HepG2 (cell line): ENCODE measurements around the gene RAB17. TPM values are rescaled to one million over a fixed set of nuclear protein-coding genes. Genes with fewer than 3 reads are reported as not detected.

ENCODE experiments used
- ARID3A ChIP-seq: IDR thresholded peaks from 2 replicates; pipeline ENCODE4 v1.6.1; 2012; ENCODE audit warnings: low read depth, low read length, improper control_type of control experiment
- ATF5 ChIP-seq: sonication (generic); formaldehyde crosslinking; IDR thresholded peaks from 2 replicates; pipeline ENCODE4 v1.4.0; 2020; ENCODE audit warnings: mild to moderate bottlenecking, low read depth, missing genetic modification reagents
- GPBP1L1 ChIP-seq: sonication (generic); formaldehyde crosslinking; IDR thresholded peaks from 2 replicates; pipeline ENCODE4 v1.5.0; 2020; ENCODE audit warnings: mild to moderate bottlenecking, missing genetic modification reagents
- GRHL1 ChIP-seq: sonication (generic); formaldehyde crosslinking; conservative IDR thresholded peaks from 2 replicates; pipeline ENCODE4 v1.8.0; 2022; ENCODE audit warnings: missing genetic modification reagents
- MAFG ChIP-seq: sonication (generic); formaldehyde crosslinking; IDR thresholded peaks from 2 replicates; pipeline ENCODE4 v1.5.1; 2020; ENCODE audit warnings: mild to moderate bottlenecking, missing genetic modification reagents
- MTA1 ChIP-seq: sonication (generic); formaldehyde crosslinking; IDR thresholded peaks from 2 replicates; pipeline ENCODE4 v1.4.0; 2020; ENCODE audit warnings: missing genetic modification reagents, mild to moderate bottlenecking, borderline replicate concordance
- PAX8 ChIP-seq: sonication (generic); formaldehyde crosslinking; IDR thresholded peaks from 2 replicates; pipeline ENCODE4 v1.8.0; 2022; ENCODE audit warnings: mild to moderate bottlenecking, missing genetic modification reagents, borderline replicate concordance
- POLR2AphosphoS5 ChIP-seq: IDR thresholded peaks from 2 replicates; pipeline ENCODE4 v1.6.1; 2012; ENCODE audit warnings: low read depth, low read length
- YY1 ChIP-seq: IDR thresholded peaks from 2 replicates; pipeline ENCODE4 v1.6.1; 2011; ENCODE audit warnings: low read length, low read depth, moderate library complexity, mild to moderate bottlenecking; ENCODE audit not compliant: insufficient read depth, insufficient replicate concordance
- ZBTB2 ChIP-seq: sonication (generic); formaldehyde crosslinking; IDR thresholded peaks from 2 replicates; pipeline ENCODE4 v1.8.0; 2022; ENCODE audit warnings: low read depth, missing genetic modification reagents
- ZNF609 ChIP-seq: sonication (generic); formaldehyde crosslinking; IDR thresholded peaks from 2 replicates; pipeline ENCODE4 v1.4.0; 2020; ENCODE audit warnings: mild to moderate bottlenecking, missing genetic modification reagents, borderline replicate concordance
- ZNF710 ChIP-seq: sonication (generic); formaldehyde crosslinking; IDR thresholded peaks from 2 replicates; pipeline ENCODE4 v1.5.0; 2020; ENCODE audit warnings: mild to moderate bottlenecking, missing genetic modification reagents, borderline replicate concordance
- ZNF747 ChIP-seq: sonication (generic); formaldehyde crosslinking; IDR thresholded peaks from 2 replicates; pipeline ENCODE4 v1.8.1; 2023; ENCODE audit warnings: missing genetic modification reagents, mild to moderate bottlenecking, borderline replicate concordance
- polyA plus RNA-seq, 8 experiments: library from polyadenylated mRNA; depleted of rRNA in 3 of 8; stranded (reverse) in 7 of 8; unstranded in 1 of 8; fragments of >200 nt; fragmentation: Illumina TruSeq in 4 of 8; extraction: Trizol in 4 of 8; gene quantifications; 2 replicates each; pipeline versions ENCODE4 v1.2.1 to v1.2.3, GENCODE V29; 2011 to 2016; ENCODE audit warnings: low read depth in 4 of 8, missing spikeins in 1 of 8, mixed read lengths in 1 of 8; ENCODE audit not compliant: insufficient read depth in 1 of 8
- total RNA-seq, 5 experiments: library from RNA; depleted of rRNA; stranded (reverse); fragments of >200 nt; fragmentation: Illumina TruSeq; extraction: Trizol; gene quantifications; 2 replicates each; pipeline ENCODE4 v1.2.3, GENCODE V29; 2016; ENCODE audit warnings: low read depth in 1 of 5

The RAB17 gene
- total and polyA plus RNA-seq, 2 of the 13 experiments (the other 11 are each of a cell fraction or from before 2014, with no cell fraction given), result 68.0 to 124 TPM

- TF ChIP-seq MTA1 (CRISPR knock-in tag) (no peak), ZNF747 (CRISPR knock-in tag) (peak; percentile 97), GPBP1L1 (CRISPR knock-in tag) (no peak), POLR2AphosphoS5 (no peak), ZNF710 (0 out of 2 replicates have a peak, but pooled peaks have one; percentile 84), ZBTB2 (no peak), MAFG (CRISPR knock-in tag) (no peak), ZNF609 (CRISPR knock-in tag) (peak; percentile 98), PAX8 (CRISPR knock-in tag) (no peak), ARID3A (peak; percentile 96), GRHL1 (CRISPR knock-in tag) (no peak), ATF5 (CRISPR knock-in tag) (no peak), YY1 (no peak)
These were observed 23.7 kb upstream of the RAB17 start (continued) for GRCh38 chr2:237614151-237614720.
